ENCODE results near the gene CRIM1.

The CRIM1 gene

DNA sequence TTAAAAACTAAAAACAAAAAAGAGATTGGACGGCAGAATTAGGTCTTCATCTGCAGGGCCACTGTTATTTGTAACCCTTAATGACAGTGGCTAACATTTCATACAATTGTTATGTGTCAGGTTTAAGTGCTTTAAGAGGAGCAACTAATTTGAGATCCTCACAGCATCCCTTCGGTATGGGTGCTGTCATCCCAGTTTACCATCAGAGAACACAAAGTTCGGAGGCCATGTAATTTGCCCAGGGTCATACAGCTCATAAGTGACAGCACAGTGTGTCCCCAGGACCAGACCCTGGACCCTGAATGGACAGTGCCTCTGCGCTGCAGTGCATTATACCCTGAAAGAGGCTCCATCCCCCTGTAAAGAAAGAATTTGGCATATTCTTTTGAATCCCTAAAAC is 127.7 kb downstream of the CRIM1 start:
- DNase-seq, result no peak

DNA sequence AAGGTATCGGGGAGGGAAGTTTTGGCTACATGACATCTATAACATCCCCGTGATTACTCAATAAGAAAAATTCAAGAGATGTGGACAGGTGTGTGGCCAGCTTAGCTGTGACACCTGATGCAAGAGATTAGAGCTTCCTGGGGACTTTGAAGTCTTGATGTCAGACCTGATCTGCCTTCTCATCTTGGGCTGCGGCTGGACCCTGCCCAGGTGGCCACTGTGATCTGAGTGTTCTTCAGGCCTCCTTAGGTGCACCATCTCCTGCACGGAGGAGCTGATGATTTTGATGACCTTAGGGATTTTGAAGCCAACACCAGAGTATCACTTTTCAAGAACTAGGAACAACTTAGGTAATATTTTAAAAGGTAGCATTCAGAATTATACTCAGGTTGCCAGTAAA is 128.9 kb downstream of the CRIM1 start:
- no peak for DNase-seq

DNA sequence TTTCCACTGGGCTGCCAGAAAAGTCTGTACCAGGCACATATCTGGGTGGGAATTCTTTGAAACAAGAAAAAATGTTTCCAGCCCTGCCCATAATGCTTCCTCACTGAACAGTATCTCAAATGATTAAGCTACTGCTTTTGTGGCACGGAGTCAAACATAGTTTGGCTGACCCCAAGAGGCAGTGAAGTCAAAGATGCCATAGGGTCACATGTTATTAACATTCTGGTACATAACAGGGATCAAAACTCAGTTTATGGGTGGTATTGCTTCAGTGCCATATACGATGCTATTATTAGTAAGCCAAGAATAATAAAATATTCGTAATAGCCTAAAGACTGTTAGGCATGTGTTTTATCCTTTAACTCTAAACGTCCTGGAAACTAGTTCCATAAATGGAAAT is 129.9 kb downstream of the CRIM1 start:
- peak; percentile 97 for DNase-seq

DNA sequence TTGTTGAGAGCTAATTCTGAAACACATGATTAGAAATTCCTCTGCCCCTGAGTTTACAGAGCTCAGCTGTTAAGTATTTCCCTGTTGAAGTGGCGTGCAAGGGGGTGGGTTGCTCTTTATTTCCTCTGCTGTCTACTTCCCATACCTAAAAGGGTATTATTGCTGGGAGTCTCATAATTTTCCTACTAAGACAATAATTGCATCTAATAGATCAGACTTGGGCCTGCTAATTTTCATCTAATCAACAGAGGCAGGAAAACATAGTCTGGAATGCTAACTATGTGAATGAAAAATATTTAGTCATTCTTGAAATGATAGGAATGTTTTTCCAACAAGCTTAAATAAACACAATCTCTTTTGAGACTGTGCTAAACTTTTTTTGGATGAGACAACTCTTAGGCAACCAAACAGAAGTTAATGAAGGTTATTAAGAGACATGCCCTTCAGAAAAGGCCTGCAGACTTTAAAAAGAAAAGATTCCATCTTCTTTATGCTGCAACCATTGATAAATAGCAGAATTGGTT is 131.0 kb downstream of the CRIM1 start:
- peak; percentile 86 for DNase-seq

DNA sequence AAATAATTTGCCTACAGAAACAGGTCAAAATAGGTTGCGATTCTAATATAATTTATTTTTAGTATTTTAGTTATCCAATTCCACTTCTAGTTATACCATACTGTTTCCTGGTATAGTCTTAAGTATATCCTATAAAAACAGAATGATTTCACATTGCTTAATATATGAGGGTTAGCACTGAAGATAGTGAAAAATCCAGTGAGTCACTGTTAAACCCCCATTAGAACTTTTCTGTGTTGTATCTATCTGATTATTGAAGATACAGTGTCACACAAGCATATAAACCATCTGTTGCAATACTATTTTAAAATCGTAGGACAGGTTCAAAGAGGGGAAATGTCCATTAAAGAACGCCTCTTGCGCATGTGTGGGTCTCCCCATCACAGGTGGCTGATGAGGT is 132.4 kb downstream of the CRIM1 start:
- no peak for DNase-seq

DNA sequence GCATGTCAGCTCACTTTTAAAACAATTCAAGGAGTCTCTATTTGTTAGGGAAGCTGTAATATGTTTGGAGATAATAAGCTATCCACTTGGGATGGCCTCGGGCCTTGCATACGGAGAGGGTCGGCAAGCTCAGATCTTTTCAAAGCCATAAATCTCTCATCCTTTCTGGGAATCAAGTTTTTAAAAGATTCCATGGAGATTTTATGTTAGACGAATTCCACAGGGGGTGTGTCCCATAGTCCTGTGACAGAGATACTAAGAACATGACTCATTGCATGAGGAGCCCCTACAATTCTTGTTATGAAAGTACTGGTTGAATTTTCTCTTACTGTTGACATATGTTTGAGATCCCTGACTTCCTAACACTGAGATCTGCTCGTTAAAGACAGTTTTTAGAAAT is 133.7 kb downstream of the CRIM1 start:
- peak; percentile 83 for DNase-seq

DNA sequence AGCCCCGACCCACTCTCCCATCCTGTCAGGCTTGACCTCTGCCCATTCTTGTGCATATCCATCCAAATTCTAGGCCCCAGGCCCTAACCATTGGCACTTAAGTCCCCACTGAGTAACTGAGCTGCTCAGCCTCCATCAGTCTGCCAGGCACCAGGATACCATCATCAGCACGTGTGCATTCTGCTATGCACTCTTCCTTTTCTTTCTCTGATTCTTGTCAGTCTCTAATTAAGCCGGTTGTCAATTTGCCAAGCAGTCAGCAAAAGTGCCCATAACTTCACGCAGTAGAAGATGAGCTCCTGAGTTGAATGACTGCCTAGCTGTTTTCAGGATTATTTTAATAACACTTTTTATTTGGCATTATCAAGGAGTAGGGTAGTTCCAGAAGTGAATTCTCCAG is 135.2 kb downstream of the CRIM1 start:
- no peak for DNase-seq

DNA sequence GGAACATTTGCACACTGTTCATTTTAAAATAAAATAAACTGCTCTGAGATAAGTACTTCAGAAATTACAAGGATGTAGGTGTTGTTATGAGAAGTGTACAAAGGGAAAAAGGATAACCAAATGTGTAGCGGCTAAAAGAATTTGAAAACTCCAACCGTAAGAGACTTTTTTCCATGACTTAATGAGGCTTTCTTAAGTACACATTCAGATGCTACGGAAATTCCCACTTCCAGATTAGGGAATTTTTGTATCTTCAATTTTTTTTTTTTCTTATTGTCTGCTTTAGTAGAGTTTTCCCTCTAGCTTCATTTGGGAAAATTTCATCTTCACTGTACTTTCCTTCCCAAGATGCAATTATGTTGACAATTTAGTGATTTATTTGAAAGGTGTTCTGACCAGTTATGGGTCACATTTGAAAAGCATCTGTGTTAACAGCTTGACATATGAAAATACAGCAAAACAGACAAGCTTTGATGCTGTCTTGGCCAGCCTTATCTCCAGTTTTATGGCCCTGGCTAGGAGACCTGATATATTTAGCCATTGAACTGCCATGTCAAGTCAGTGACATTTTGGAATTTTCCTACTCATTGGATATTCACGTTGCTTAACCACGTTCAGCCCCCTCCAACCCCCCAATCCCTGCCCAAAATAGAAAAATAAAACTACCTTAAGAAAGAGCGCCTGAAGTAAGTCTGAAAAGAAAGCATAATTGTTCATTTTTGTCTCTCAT is 136.8 kb downstream of the CRIM1 start:
- no peak for DNase-seq

DNA sequence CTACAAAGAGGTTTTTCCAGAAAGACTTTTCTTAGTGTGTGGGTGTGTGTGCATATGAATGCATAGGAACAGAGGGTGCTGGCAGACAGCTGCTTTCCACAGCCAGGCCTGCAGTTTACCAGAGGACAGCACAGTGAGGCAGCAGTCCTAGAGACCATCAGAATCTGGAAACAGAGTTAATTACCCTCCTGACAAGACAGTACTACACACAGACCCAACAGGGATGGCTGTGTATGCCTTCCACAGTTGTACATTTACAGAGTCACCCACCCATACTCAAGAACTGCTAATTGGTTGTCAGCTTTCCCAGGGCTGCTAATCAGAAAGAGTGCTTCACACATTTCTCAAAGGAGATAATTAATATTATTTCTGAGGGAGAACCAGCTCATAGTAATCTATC is 137.7 kb downstream of the CRIM1 start:
- no peak for DNase-seq

DNA sequence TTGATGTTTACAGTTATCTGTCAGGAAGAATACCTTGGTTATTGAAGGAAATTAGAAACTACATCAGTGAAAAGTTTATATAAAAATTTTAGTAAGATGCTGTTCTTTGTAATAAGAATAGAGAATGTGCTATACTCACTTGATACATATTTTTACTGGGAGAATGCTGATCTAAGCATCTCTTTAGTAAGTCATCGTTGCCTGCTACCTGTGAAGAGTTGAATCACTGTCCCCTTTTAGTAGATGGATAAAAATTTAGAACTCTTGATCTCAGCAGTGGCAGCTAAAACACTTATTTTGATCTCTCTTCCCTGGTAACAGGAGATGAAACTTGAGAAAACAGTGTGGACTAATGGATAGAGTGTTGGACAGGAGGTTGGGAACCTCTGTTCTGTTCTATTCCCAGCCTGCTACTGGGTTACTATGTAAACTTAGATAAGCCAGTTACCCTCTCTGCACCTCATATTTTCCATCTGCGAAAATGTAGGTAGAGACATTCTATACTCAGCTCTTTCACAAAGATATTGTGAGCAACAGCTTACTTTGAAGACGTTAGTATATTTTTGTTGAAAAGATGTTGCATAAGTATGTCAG is 142.1 kb downstream of the CRIM1 start:
- DNase-seq, result no peak

DNA sequence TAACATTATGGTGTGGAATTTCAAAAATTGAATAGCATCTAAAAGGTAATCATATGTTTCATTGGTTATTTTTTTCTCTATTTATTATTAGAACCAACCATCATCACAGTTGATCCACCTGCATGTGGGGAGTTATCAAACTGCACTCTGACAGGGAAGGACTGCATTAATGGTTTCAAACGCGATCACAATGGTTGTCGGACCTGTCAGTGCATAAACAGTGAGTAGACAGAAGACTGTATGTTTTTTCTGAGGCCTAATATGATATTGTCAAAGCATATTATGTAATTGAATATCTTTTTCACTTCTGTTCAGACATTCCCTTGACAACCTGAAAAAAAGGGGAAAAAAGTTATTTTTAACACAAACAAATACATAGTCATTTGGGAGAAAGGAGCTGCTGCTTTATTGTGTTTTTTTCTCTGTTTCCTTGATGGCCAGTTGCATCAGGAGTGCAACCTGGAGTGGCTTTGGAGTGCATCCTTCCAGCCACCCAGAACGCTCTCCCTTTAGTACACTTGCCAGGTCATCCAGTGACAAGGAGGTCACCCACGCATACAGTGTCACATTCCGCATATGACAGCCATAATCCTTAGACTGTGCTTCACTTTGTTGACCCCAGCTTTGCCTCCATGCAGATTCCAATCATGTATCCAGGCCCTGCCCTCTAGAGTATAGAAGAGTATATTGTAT is 143.7 kb downstream of the CRIM1 start:
- no peak for DNase-seq

DNA sequence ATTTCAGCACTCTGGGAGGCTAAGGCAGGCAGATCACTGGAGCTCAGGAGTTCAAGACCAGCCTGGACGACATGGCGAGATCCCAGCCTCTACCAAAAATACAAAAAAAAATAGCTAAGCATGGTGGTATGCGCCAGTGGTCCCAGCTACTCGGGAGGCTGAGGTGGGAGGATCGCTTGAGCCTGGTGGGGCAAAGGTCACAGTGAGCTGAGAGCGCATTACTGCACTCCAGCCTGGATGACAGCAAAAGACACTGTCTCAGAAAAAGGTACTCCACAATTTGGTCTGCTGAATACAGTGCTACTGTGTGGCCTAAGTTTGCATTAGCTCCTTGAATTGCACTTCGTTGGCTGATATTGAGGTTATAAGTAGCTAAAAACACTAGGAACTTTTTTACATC is 144.5 kb downstream of the CRIM1 start:
- DNase-seq, result no peak

DNA sequence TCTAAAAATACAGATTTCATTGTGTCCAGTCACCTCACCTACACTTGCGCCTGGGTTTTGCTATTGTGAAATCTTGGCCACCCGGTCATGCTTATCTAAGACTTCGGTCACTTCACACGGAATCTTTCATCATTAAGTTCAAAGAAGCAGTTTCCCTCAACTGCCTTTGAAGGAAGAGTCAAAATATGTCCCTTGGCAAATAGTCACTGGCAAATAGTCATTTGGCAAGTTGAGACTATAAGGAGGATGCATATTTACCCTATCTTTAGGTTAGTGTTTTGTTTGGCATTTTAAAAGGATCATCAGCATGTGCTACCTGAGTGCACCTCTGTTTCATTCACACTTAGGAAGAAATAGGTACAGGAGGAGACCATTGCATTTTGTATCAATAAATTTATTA is 146.5 kb downstream of the CRIM1 start:
- no peak for DNase-seq

DNA sequence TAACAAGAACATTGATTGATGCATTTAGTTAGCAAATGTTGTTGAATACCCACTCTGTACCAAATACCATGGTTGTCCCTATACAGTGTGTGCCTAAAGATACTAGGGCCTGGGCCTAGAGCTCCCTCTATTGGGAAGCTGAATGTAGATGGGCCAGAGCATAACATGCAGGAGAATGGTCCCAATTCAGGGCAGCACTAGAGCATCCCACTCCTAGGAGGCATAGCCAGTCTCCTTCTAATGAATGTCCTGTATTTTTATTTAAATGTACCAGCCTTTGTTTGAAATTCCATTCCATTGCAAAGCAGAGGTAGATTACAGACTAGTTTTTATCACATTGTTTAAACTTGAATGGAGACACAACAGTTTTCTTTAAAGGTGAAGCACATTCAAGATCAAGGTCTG is 151.8 kb downstream of the CRIM1 start:
- peak; percentile 73 for DNase-seq

DNA sequence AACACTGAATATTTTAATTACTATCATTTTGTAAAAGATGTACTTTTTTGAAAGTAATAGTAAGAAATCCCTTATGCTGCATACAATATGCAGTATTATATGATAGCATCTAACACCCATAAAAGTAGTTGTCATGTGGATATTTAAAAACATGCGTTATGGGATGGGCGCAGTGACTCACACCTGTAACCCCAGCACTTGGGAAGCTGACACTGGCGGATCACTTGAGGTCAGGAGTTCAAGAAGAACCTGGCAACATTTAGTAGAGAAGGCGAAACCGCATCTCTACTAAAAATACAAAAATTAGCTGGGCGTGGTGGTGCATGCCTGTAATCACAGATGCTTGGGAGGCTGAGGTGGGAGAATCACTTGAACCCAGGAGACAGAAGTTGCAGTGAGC is 153.5 kb downstream of the CRIM1 start:
- no peak for DNase-seq

DNA sequence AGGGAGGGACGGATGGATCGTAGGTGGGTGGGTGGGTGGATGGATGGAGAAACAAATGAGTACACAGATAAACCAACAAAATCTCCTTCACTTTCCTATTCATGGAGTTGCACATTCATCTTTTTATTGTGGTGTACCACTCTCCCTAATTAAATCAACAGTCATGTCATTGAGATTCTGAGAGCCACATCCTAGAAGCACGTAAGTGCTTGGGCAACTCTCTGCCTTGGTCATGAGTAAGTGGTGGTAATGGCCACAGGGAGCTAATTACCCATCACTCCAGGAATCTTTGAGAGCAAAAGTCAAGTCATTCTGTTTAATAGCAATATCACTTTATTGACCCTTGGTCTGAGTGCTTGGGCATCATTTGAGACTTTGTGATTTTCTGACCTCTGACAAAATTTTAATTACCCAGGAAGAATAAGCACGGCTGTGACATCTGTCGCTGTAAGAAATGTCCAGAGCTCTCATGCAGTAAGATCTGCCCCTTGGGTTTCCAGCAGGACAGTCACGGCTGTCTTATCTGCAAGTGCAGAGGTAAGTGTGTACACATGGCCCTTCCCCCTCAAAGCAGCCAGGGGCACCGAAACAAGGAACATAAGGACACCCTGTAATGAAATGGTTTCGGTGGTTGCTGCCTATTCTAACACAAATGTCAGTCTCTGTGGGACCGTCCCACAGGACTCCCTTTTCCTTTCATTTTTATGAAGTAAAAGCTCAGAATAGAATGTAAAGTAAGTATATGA is 156.5 kb downstream of the CRIM1 start:
- no peak for DNase-seq

DNA sequence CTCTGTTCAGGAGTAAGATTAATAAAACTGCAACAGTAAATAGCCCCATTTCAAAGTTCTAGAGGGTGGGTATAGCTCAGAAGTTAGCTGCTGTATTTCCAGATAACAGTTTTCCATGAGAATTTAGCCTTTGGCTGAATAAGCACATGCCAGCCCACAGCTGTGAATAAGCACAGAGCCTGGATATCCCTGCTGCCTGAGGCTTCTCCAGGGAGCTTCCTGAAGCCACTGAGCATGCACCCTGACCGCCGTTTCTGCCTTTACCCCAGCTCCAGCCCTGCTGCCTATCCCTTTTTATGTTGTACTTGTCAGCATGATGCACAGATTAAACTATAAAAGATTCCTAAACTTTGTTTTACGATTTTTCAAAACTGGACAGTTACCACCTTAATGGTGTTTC is 157.1 kb downstream of the CRIM1 start:
- DNase-seq, result no peak

DNA sequence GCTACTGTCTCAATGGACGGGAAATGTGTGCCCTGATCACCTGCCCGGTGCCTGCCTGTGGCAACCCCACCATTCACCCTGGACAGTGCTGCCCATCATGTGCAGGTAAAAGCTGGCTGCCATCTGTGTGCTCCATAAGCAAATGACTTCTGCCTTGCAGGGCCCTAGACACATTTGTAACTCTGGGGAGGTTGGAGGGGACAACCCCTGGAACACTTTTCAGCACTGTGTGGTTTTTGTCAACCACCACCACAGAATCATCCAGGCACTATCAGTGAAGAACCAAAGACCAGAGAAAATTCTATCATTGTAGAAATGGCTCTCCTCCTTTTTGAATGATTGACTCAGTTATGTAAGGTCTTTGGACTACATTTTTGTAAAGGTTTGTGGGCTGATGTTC is 158.1 kb downstream of the CRIM1 start:
- no peak for DNase-seq

DNA sequence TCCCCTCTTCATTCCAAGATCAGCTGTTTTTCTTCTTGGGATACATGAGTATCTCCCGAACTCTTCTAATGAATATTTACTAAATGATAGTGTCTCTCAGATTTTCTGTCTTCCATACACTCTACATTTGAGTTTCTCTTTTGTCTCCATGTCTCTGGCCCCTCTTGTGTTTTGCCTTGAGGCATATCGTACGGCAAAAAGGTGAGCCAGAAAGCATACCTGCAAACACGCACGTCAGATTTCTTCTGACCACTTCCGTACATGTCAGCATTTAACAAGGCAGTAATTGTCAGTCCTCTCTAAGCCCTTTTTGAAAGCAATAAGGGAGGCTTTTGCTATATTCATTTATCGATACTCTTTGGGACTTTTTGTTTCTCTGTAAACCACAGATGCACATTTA is 160.0 kb downstream of the CRIM1 start:
- DNase-seq, result no peak

DNA sequence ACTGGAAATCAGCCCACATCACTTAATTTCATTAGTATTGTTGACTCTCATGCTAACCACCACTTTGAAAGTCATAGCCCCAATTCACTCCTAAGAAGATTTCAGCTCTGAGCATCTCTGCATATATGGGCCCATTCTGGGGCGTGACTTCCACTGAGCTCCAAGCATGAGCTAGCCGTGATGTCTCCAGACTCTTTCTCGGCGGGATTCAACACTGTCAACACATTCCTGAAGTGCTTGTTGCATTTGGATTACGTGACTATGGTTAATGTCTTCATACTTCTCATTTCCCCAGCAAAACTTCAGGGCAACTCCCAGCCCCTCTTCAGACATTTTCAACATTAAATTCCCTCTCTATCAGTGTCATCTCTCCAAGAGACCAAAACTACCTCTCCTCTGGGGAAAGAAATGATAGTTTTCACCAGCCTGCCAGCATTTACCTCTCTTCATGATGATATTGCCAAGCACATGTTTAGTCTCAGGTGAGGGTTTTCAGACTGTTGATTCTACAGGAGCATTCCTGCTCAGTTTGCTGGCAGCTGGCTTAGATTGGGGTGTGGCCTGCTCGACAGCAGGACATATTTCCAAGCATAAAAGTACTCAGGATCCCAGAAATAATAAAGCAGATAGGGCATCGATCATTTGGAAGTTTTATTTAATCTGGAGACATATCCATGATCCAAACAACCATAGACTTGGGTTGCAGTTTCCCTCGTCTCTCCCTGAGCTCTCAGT is 160.7 kb downstream of the CRIM1 start:
- peak; percentile 82 for DNase-seq

DNA sequence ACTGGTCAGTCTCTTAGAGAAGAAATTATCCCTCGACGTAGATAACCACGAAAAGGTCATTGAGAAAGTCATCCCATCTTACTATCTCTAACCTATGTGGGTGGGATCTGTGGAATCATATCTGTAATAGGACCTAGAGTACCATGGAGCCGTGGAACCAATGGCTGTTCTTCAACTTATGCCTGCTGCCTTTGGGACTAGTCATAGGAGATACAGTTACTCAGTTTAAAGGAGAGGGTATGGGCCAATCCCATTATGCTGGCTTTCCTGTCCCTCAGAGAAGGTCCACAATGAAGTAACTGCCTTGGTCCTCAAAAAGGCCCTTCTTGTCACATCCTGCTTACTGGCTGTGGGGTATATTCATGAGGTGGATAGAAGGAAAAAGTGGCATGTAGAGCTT is 164.9 kb downstream of the CRIM1 start:
- no peak for DNase-seq

DNA sequence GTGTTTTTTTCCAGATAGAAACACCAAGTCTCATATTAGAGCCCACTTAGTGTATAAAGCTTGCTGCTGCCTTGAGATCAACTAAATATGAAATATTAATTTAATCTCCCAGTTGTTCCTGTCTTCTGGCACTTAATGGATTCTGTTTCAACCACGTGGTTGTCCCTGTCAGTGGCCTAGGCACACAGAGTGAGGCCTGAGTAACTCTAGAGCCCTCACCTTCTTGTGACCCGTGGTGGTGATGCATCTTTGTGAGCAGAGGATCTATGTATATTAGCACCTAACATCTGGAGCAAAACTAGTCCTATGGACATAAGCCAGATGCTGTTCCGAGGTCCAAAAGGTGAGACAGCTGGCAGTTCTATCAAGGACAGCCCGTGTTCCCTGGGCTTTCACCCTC is 167.6 kb downstream of the CRIM1 start:
- no peak for DNase-seq

DNA sequence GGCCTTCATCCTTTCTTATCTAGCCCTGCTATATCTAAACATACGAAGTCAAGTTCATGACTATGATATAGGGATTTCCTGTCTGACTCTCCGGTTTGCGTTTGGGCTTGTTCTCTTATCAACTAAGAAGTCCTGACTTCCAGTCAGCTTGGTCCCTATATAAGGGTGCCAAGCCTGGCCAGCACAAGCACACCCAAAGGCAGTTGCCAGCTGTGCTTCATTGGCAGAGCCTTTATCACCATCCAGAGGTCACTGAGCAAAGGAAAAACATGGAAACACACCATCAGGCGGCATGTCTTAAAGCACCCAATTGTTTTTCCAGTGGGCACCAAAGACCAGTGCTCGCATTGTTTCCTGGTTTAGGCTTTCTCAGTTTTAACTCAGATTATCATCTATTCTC is 169.7 kb downstream of the CRIM1 start:
- DNase-seq, result no peak
